Measurements from ENCODE around the gene BRD3. TPM values are rescaled to one million over a fixed set of nuclear protein-coding genes. Genes with fewer than 3 reads are reported as not detected.

The BRD3 gene
- polyA plus RNA-seq, 3 donors: 16.4 to 18.2 (median 17.1) TPM

- Histone ChIP-seq H3K9ac (ENCODE audit: insufficient read depth, low read length, poor library complexity, severe bottlenecking) (no peak overlapping the region), H4K20me1 (ENCODE audit: insufficient read depth, low read length) (peaks cover 100% of the 10 kb centered on the region), H3K9me3 (replicated peaks in 1 of 2; ENCODE audit: control insufficient read depth in 1 of 2, insufficient read depth in 1 of 2, low read length in 2 of 2) (no peaks in the 10 kb centered on the region), H3K36me3 (replicated peaks in 1 of 2; ENCODE audit: control insufficient read depth in 1 of 2, insufficient read depth in 2 of 2, low read length in 2 of 2) (peaks cover 0 to 8% of the 10 kb centered on the region in 2 donors), H3K4me1 (ENCODE audit: control insufficient read depth in 1 of 2, insufficient read depth in 2 of 2, low read length in 2 of 2) (peaks cover 84 to 91% of the 10 kb centered on the region in 2 donors), H2AFZ (ENCODE audit: insufficient read depth, low read depth, low read length, poor library complexity, severe bottlenecking) (no peak overlapping the region), H3K4me2 (replicated peaks; ENCODE audit: extremely low read depth, low read length, poor library complexity, severe bottlenecking) (peak overlapping the region; percentile 76), H3K79me2 (ENCODE audit: insufficient read depth, low read length) (peaks cover 95% of the 10 kb centered on the region), H3K27me3 (ENCODE audit: control insufficient read depth in 2 of 2, insufficient read depth in 2 of 2, low read length in 2 of 2) (no peaks in the 10 kb centered on the region), H3K27ac (ENCODE audit: low read depth in 1 of 2, low read length in 2 of 2) (peak overlapping the region; percentile 67 to 79), H3K4me3 (replicated peaks in 1 of 3; ENCODE audit: low read depth in 2 of 3, low read length in 3 of 3) (peak overlapping the region in 1 of 3 experiments; percentile 22)
- Mint-ChIP-seq H3K9me3 (no peaks in the 10 kb centered on the region), H3K27me3 (ENCODE audit: low read depth in 3 of 3) (peaks cover 0 to 4% (median 3%) of the 10 kb centered on the region in 3 donors), H3K4me3 (peak overlapping the region in 1 of 2 donors; percentile 11), H3K27ac (peak overlapping the region; percentile 60 to 94 (median 92)), H3K36me3 (peaks cover 23 to 36% of the 10 kb centered on the region in 2 donors), H3K4me1 (peaks cover 82% of the 10 kb centered on the region)
- 100% methylated on average over 2 of the region's 4 CpGs for WGBS (ENCODE audit: insufficient coverage)
- no peak for TF ChIP-seq CTCF (IDR thresholded peaks at IDR 0.05)
- intact Hi-C loops (cut with micrococcal nuclease): loop anchor here (10.0 kb wide), 2 partner anchors 264 to 864 kb away; partner anchors contain the start of gene RXRA (in 1 of the 2)
- DNase-seq: no peak
These were observed 7.3 kb downstream of the BRD3 start for GRCh38 chr9:134060546-134060945.

GRCh38 chr9:134059661-134060395 lies 8.0 kb downstream of the BRD3 start:
- TF ChIP-seq CTCF (IDR thresholded peaks at IDR 0.05): no peak
- WGBS (ENCODE audit: insufficient coverage): 22% methylated on average over 15 of the region's 17 CpGs
- Histone ChIP-seq H2AFZ (ENCODE audit: insufficient read depth, low read depth, low read length, poor library complexity, severe bottlenecking) (no peak overlapping the region), H4K20me1 (ENCODE audit: insufficient read depth, low read length) (peaks cover 100% of the 10 kb centered on the region), H3K4me1 (ENCODE audit: control insufficient read depth in 1 of 2, insufficient read depth in 2 of 2, low read length in 2 of 2) (peaks cover 80 to 87% of the 10 kb centered on the region in 2 donors), H3K9me3 (replicated peaks in 1 of 2; ENCODE audit: control insufficient read depth in 1 of 2, insufficient read depth in 1 of 2, low read length in 2 of 2) (no peaks in the 10 kb centered on the region), H3K4me3 (replicated peaks in 1 of 3; ENCODE audit: low read depth in 2 of 3, low read length in 3 of 3) (peak overlapping the region in 2 of 3 experiments; percentile 16 to 67), H3K9ac (ENCODE audit: insufficient read depth, low read length, poor library complexity, severe bottlenecking) (peak overlapping the region; percentile 47), H3K27me3 (ENCODE audit: control insufficient read depth in 2 of 2, insufficient read depth in 2 of 2, low read length in 2 of 2) (no peaks in the 10 kb centered on the region), H3K36me3 (replicated peaks in 1 of 2; ENCODE audit: control insufficient read depth in 1 of 2, insufficient read depth in 2 of 2, low read length in 2 of 2) (peaks cover 0 to 10% of the 10 kb centered on the region in 2 donors), H3K27ac (ENCODE audit: low read depth in 1 of 2, low read length in 2 of 2) (peak overlapping the region; percentile 67 to 79), H3K79me2 (ENCODE audit: insufficient read depth, low read length) (peaks cover 95% of the 10 kb centered on the region), H3K4me2 (replicated peaks; ENCODE audit: extremely low read depth, low read length, poor library complexity, severe bottlenecking) (peak overlapping the region; percentile 76)
- Mint-ChIP-seq H3K9me3 (no peaks in the 10 kb centered on the region), H3K4me1 (peaks cover 81% of the 10 kb centered on the region), H3K27ac (peak overlapping the region; percentile 60 to 94 (median 92)), H3K4me3 (peak overlapping the region; percentile 39 to 75), H3K27me3 (ENCODE audit: low read depth in 3 of 3) (peaks cover 0 to 5% (median 3%) of the 10 kb centered on the region in 3 donors), H3K36me3 (peaks cover 23 to 40% of the 10 kb centered on the region in 2 donors)
- DNase-seq: peak; percentile 90 to 96 (median 95)
- intact Hi-C loops (cut with micrococcal nuclease): loop anchor here (10.0 kb wide), 3 partner anchors 265 to 875 kb away; partner anchors contain the start of gene RXRA (in 1 of the 2)
